DMS79 (cell line): ENCODE measurements around the gene COL4A2.
A peak's percentile ranks its signal among the peaks of the same experiment; 100 is the strongest.
"Not testable (repeated sequence)": the region's sequence is repeated elsewhere in the genome, so short reads cannot be mapped to it uniquely, and the experiment has no call there.

Source experiments
- DNase-seq: peaks from one replicate; lab custom pipeline; 2025; lab: John Stamatoyannopoulos, UW

The COL4A2 gene

DNA sequence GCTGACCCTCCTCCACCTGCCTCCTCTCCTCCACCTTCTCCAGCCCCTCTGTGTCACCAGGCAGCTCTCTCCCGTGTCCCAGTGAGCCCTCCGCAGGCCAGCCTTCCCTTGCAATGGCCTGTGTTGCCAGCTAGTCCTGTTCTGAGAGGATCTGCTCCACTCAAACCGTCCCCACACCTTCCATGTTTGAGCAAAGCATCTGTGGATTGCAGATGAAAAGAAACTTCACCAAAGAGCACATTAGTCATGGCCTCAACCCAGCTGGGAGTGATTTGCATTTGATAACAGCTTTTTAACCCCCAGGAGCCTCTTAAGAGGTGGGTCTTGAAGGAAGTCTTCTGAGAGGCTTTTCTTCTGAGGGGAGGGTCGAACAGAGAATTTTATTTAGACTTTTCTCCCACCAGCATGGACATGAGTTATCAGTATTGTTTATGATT is 72.8 kb downstream of the COL4A2 start:
- no peak for DNase-seq

DNA sequence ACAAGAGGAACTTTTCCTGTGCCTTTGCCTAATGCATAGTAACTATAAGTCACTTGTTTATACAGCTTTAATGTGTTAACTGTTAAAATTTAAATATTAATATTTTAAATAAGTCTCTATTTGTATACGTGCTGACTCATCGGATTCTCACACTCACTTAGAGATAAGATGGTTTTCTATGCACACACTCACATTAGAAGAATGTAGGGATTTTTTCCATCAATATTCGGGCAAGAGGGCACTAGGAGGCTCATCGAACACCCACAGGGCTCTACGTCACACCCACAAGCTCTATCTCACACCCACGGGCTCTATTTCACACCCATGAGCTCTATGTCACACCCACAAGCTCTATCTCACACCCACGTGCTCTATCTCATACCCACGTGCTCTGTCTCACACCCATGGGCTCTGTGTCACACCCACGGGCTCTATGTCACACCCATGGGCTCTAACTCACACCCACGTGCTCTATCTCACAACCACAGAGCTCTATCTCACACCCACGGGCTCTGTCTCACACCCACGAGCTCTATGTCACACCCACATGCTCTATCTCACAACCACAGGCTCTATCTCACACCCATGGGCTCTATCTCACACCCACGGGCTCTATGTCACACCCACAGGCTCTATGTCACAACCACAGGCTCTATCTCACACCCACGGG is 73.4 kb downstream of the COL4A2 start:
- no peak for DNase-seq

DNA sequence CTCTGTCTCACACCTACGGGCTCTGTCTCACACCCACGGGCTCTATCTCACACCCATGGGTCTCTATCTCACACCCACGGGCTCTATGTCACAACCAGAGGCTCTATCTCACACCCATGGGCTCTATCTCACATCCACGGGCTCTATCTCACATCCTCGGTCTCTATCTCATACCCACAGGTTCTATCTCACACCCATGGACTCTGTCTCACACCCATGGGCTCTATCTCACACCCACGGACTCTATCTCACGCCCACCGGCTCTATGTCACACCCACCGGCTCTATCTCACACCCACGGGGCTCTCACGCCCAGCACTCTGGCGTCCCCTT is 73.9 kb downstream of the COL4A2 start:
- DNase-seq, result no peak

DNA sequence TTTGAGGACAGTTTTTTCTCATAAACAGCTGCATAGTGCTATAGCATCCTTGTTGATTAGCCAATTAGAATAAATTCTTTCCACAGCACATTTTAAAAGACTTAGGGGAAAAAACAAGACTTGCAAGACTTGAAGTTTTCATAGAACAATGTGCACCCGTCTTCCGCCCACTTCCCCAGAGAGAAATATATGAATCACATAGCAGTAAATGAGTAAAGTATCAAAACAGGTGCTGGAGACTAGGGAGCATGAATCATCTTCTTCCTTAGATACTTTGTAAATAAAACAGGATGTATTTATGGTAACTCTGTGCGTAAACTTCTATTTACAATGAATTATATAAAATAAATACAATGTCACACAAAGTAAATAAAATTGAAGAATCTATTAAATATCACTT is 75.1 kb downstream of the COL4A2 start:
- DNase-seq, result no peak

DNA sequence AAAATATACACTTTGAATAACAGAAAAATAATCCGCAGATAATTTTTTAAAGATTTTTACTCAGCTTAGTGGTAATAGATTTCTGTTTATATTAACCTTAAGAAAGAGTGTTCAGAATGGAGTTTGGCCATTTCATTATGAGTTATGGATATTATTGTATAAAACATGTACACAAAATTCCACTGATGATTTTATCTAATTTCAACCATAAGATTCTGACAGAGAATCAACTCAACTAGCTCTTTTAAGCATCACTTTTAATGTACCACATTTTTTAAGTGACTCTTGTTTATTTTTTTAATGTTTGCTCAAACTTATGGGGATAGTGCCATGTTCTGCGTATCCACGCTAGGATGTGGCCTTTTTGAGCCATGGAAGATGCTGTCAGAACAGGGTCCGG is 75.7 kb downstream of the COL4A2 start:
- DNase-seq, result no peak

DNA sequence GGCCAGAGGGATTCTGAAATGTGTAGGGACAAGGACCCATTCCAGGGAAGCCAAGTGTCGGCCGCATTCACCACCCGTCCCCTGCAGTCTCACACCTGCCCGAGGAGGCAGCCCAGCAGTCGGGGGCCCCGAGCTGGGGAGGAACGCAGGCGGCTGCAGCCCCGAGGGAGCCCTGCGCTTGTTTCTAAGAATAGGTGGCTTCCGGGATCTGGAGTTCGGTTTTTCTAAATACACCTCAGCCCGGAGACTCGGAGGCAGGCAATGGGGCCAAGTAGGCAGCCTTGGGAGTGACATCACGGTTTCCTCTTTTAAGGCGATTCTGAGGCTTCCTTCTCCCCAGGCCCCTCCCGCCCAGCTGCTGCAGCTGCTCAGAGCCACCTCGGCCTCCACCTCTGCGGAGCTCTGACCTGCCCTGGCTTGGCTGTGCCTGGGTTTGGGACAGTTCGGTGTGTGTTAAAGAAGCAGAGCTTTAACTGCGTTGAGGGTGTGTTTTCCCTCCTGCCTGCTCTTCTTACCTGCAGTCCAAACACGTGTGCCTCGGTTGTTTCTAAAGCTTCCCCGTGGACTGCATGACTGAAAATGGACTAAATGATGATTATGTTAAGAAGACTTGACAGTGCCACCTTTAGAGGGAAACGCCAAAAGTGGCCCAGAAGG is 80.5 kb downstream of the COL4A2 start:
- DNase-seq, result peak; percentile 67

DNA sequence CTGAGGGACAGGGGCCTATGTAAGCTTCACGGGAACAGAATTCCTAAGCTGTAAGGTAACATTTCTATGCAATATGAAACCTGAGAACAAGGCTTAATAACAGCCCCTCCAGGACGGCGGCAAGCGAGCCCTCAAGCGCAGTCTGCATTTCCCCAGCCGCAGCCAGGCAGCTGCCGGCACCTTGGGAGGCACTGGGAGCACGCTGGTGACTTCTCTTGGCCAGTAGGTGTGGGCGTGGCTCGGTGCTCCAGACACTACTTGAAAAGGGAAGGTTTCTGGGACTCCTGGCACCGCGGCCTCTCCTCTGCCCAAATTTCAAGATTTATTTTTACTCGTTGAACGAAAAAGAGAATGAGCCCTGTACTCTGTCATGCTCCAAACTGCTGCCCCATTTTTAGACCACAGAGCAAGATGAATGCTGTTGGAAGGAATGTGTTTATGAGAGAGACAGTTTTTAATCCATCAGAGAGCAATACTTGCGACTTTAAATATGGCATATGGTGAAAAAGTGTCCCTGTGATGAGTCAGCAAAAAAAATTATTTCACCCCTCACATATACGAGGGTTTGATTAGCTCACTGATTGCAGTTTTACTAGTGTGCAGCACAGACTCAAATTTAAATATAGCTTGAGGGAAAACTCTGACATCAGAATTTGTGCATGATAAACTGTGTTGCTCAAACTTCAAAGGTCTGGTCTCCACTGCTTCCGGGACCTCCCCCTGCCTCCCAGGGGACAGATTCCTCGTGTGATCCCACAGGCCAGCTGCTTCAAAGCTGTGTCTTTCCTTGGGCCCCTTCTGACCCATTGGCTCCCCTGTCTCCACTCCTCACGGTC is 81.2 kb downstream of the COL4A2 start:
- peak; percentile 93 for DNase-seq

DNA sequence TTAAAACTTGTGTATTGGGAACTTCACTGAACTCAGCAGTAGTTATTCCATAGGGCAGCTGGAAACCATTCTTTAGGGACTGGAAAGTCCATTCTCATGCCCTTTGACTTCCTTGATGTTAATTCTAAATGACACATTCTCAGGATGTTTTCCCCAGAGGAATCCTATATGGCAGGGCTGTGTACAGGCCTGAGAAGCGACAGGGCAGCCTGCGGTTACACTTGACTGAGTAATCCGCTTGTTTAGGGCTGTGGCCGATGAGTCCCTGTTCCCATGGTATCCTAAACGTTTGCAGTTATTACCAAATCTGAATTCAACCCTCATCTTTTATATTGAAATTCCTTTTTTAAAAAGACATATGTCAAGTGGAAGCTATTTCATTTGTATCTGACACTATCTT is 83.5 kb downstream of the COL4A2 start:
- no peak for DNase-seq

DNA sequence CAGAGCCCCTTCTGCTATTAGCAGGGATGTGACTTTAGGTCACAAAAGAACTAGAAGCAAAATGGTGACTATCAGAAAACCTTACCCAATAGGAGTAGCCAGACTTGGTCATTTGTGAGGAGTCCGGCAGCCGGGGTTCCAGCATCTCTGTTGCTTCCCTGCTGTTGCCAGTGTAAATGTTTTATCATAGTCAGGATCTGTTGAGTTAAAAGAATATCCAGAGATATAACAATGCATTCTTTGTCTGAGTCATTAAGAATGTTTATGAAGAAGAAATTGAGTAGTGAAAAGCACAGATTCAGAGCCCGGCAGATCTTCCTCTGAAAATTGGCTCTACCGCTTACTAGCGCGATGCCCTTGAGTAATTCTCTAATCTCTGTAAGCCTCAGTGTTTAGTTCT is 84.2 kb downstream of the COL4A2 start:
- no peak for DNase-seq

DNA sequence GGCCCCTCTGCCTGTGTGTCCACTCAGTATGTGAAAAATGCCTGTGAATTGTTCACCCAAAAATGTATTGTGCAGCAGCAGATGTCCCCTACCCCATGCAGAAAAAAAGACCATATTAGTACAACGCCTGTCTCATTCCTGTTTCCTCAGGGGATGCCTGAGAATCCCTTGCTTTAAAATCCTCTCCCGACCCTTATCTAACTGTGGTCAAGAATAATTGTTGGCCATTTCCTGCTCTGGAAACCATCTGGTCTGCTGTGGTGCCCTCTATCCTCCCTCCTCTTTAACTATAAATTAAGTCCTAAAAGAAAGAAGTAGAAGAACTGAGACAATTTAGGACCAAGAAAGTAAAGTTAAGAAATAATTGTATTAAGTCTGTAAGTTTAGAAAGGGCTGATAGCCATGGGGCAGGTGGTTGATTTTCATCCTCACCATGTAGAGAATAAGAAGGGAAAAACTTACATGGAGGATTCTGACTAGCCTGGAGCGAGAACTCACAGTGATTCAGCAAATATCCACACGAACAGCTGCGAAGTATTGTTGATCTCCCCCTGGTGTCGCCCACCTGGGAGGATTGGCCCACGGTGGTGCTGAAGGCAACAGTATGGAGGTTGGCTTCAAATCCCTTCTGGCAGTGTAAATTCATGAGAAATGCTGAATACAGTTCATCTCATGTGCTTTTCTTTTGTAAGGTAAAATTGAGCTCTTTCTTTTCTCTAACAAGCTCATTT is 85.6 kb downstream of the COL4A2 start:
- DNase-seq, result no peak

DNA sequence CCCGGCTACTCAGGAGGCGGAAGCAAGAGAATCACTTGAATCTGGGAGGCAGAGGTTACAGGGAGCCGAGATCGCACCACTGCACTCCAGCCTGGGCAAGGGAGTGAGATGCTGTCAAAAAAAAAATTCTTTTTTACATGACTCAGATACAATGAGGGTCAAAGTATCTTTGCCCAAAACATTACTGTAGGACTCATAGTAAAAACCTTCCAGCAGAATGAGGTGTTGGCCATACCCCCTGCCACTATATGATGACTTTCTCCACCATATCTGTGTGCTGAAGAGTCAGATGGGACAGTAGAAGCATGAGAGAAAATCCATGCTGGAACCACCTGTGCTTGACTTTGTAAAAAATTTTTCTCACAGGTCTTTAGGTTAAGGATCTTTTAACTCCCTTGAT is 86.7 kb downstream of the COL4A2 start:
- no peak for DNase-seq

DNA sequence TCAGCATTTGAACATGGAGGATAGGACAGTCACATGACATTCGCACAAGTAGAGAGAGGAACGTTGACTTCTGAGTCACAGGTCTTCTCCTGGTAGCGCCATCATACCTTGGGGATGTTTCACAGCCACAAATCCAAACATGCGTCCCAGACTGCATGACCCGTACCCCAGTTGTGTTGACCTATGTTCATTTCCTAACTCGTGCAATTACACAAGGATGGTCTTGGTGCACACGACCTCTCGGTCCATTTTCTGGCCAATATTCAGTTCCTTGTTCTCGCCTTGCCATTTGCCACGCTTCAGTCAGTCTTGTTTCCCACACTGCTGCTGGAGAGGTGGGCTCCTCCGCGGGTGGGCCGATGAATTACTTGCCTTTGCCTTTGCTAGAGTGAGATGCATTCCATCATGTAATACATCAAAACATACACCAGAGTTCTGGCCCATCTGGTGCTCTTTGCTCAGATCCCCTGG is 87.3 kb downstream of the COL4A2 start:
- DNase-seq, result no peak

DNA sequence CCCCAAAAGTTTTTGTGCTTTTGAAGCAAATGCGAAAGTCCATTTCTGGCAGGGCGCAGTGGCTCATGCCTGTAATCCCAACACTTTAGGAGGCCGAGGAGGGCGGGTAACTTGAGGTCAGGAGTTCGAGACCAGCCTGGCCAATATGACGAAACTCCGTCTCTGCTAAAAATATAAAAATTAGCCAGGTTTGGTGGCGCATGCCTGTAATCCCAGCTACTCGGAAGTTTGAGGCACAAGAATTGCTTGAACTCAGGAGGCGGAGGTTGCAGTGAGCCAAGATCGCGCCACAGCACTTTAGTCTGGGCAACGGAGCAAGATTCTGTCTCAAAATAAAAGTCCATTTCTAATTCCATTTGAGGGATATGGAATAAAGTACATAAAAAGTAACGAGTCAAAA is 88.5 kb downstream of the COL4A2 start:
- DNase-seq, result not testable (repeated sequence)

DNA sequence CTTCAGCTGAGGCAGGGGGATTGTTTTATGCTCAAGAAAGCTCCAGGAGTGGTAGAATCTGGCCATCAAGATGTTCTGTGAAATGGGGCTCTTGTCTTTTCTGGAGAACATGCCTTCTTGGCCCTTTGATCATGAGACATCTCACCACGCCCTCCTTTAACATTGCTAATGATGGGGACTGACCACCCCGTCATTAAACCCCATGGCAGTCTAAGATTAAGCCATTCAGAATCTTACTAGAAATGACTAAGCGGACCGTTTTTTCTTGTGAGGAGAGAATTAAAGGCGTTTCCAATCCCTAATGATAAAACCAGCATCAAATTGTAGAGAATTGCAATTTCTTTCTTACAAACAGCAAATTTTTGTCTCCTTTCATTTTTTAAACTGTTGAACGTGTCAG is 89.4 kb downstream of the COL4A2 start:
- DNase-seq, result no peak

DNA sequence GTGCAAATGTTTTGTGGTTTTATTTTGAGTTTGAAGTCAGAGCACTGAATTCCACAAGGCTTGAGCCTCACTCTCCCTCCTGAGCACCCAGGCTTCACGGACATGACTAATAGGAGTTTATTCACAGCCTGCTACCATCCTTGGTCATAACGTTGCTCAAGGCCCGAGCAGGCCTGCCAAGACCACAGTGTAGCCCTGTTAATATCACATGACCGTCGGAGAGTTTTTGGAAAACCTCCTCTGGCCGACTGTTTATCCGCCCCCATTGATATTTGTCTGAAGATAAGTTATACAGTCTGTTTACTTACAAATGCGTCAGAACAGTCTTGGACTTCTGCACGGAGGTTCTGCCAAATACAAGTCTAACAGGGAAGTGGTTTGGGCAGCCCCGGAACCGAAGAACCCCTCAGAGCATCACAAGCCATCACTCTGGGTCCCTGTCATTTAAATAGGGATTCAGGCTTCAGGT is 89.9 kb downstream of the COL4A2 start:
- no peak for DNase-seq

DNA sequence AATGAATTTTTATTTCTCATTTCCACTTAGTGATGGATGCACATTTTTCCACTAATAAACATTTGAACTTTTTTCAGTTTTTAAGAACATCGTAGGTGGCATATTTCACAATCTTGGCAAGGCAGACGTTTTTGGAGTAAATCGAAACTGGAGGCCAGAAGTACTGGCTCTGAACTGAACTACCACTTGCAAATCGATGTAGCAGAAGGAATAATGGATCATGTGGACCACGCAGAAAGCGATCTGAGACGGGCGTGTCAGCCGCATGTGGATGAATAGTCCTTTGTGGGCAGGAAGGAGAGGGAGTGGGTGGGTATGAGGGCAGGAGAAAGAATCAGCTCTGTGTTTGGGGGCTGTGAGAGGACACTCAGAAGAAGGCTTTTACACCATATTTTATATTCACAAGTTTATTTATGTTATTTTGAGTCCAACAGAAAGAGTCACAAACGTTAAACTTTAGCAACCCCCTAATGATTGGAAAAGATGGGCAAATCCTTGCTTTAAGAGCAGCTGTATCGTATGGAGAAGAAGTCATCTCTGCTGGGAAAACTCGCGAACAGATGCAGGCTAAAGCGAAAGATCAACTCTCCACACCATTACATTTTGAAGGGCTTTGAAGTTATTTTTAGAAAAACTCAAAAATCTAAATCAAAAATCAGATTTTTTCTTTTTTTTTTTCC is 90.5 kb downstream of the COL4A2 start:
- DNase-seq, result no peak

DNA sequence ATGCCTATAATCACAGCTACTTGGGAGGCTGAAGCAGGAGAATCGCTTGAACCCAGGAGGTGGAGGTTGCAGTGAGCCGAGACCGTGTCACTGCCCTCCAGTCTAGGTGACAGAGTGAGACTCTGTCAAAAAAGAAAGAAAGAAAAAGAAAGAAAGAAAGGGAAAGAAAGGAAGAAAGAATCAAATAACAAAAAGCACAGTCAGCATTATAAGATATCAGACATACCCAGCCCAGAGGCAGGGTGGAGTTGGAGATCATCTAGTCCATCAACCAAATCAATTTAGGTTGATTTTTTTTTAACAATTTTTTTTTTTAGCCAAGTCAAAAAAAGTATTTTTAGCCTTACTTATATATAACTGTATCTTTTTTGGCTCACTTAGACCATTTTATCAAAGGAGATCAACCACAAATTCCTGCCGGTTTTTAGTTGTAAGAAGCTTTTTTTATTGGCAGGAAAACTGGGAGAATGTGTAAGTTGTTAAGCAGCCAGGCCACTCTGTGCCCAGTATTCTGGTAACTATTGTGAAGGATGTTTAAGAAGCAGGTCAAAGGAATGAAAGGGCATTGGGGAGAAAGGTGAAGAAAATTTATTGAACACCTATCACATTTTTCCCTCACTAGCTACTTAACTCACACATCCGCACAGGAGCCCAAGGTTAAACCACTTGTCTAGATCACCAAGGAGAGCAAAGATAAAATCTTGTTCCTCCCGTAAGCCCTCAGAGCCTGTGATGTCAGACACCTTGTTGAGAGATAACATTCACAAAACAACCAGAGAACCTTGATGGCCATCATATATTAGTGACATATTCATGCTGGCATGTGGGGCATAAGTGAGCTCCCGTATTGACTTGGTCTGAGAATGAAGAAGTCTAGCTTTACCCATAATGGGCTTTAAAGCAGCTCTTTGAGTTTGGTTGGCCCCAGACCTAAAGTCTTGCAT is 91.8 kb downstream of the COL4A2 start:
- no peak for DNase-seq

DNA sequence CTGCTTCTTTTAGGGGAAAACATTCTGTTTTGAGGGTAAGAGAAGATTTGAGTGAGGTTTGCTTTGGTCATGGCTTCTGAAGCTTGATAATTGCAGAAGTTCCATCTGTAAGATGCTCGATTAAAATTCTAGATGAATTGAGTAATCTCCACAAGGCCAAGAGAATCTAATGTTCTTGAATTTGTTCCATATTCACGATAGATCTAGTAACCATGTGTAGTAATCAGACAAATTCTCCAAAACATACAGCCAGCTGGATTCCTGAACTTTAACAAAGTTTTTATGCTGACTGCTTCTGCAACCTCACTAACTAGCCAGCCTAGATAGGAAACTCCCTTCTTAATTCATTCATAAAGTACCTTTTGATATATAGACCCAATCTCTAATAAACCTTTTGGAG is 92.7 kb downstream of the COL4A2 start:
- DNase-seq, result no peak

DNA sequence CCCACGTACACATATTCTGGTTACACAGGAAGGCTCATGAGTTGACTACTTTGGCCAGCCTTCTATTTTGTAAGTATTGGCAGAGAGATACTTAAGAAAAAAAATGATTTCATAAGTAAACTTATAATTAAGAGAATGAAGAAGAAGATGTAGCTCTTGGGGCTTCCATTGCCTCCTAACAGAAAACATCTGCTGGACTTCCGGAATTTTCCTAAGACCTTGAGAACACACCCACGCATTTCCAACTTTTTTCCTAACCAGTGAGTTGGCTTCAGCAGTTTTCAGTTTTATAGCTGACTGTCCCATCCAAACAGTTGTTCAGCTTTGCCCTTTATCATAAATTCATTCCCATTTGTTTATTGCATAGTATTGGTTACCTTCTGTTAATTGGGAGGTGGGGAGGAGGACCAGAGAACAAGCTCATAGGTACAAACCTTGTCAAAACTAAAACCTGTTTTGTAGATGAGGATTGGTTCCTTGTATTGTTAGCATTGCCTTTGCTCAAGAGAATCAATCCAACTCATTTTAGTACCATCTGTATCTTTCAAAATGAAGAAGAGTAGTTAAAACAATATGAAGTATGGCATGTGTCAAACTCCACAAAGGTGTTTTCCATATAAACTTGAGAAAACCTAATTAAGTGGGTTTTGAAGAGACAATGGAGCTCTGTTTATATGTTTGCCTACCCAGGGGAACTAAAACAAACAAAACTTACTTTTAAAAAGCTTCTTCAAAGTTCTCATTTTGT is 93.9 kb downstream of the COL4A2 start:
- no peak for DNase-seq
